HG03025 (cell line): ENCODE data around the gene MMP23B.

Experiments used
- ATAC-seq: cut with Tn5 transposase; IDR thresholded peaks from one replicate; pipeline ENCODE4 v1.9.1; 2021; ENCODE audit warnings: mild to moderate bottlenecking, moderate library complexity; ENCODE audit not compliant: unreplicated experiment, low FRiP score

Gene MMP23B

GRCh38 chr1:1602304-1602967, 29.5 kb upstream of the MMP23B start:
- no peak for ATAC-seq

- ATAC-seq: no peak
Measured at GRCh38 chr1:1602968-1603506, 28.9 kb upstream of the MMP23B start.

- ATAC-seq: no peak
Measured at GRCh38 chr1:1603671-1604373, 28.2 kb upstream of the MMP23B start.

- no peak for ATAC-seq
Measured at GRCh38 chr1:1604374-1605033, 27.5 kb upstream of the MMP23B start.

- ATAC-seq: no peak
Measured at GRCh38 chr1:1605034-1605591, 26.9 kb upstream of the MMP23B start.

GRCh38 chr1:1605724-1606123, 26.2 kb upstream of the MMP23B start:
- no peak for ATAC-seq

DNA sequence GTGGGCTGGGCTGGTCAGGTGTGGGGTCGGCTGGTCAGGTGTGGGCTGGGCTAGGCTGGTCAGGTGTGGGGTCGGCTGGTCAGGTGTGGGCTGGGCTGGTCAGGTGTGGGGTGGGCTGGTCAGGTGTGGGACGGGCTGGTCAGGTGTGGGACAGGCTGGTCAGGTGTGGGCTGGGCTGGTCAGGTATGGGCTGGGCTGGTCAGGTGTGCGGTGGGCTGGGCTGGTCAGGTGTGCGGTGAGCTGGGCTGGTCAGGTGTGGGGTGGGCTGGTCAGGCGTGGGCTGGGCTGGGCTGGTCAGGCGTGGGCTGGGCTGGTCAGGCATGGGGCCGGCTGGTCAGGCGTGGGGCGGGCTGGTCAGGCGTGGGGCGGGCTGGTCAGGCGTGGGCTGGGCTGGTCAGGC, 25.7 kb upstream of the MMP23B start:
- no peak for ATAC-seq

DNA sequence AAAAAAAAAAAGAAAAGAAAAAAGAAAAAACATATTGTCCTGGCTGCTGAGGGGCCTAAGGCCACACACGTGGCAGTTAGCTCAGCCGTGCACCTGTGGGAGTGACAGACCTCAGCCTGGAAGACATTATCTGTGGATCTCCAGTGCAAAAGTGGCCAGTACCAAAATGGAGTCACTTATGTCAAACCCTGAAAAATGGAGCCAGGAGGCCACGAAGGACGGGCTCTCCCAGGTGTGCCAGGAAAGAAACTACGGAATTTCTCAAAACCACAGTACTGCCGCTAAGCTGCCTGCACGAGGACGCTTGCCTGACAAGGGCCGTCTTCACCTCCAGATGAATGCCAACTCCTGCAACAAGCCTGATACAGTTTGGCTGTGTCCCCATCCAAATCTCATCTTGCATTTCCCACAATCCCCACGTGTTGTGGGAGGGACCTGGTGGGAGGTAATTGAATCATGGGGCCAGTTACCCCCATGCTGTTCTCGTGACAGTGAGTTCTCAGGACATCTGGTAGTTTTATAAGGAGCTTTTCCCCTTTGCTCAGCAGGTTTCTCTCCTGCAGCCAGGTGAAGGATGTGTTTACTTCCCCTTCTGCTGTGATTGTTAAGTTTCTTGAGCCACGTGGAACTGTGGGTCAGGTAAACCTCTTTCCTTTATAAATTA, 22.0 kb upstream of the MMP23B start:
- ATAC-seq: no peak

DNA sequence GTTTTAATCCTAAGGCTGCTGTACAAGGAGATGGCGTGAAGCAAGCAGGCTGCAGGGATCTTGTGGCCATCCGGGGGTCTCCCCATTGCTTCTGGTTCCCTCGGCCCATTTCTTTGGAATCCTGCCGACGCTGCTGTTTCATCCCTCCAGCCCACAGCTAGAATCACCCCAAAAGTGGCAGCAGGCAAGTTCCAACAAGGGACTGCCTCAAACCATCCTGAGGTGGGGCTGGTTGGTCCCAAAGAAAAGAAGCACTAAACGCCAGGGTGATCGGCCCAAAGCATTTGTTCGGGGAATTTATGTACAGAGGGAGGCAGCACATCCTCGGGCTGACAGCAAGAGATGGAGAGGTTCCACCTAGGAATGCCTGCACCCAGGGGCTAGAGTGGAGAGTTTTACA, 21.2 kb upstream of the MMP23B start:
- no peak for ATAC-seq

DNA sequence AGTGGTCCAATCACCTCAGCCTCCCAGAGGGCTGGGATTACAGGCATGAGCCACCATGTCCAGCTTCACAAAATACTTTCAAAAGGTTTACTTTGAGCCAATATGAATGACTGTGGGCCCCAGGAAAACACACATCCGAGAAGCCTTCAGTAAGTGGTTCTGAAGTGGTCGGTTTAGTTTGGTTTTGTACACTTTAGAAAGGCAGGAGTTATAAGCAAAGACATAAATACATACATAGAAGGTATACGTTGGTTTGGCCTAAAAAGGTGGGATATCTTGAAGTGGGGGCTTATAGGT, 19.9 kb upstream of the MMP23B start:
- no peak for ATAC-seq

DNA sequence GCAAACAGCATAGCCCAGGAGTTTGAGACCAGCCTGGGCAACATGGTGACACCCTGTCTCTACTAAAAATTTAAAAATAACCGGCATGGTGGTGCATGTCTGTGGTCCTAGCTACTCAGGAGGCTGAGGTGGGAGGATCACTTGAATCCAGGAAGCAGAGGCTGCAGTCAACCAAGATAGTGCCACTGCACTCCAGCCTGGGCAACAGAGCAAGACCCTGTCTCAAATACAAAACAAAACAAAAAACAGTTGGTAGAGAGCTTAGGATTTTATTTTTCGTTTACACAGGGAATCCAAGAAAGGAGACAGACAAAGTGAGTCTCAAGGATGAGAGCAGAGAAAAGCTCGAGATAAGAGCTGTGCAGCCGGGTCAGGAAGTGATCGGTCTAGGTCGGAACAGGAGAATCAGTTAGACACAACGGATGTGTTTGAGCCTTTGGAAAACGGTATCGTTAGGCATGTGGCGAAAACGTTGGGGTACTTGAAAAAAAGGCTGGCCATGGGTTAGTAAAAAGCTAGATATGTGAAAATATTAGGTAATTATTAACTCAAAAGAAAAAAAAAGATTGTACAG, 18.4 kb upstream of the MMP23B start:
- no peak for ATAC-seq

DNA sequence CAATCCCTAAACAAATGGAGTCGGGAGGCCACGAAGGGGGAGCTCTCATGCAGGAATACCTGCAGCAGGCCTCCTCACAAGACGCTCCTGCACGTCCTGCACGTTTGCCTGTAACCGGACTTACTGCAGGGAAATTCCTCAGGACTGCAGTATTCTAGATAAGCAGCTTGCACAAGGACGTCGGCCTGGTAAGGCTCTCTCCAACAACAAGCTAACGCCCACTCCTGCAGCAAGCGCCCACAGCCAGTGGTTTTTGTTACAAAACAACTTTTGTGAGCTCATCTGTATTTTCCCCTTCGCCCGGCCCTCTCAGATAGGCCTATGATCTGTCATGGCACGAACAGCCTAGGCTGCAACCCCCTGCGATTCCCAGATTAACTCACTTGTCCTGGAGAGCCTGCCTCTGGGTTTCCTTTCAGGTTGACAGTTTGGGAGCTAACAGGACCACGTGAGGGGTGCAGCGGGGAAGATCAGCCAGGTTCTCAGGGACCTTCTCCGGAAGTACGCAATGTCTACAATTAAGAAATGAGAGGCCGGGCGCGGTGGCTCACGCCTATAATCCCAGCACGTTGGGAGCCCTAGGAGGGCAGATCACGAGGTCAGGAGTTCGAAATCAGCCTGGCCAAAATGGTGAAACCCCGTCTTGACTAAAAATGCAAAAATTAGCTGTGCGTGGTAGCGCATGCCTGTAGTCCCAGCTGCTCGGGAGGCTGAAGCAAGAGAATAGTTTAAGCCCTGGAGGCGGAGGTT, 17.6 kb upstream of the MMP23B start:
- no peak for ATAC-seq

DNA sequence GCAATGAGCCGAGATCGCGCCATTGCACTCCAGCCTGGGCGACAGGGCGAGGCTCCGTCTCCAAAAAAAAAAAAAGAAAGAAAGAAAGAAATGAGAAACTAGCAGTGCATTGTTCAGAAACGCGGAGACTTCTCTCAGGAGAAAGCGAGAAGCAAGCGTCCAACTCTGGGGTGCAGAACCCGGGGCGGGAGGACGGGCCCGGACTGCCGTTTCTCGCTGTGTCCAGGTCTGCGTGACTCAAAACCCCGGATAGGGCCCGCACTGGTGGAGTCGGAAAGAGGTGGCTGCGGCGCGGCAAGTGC, 17.1 kb upstream of the MMP23B start:
- ATAC-seq: no peak

DNA sequence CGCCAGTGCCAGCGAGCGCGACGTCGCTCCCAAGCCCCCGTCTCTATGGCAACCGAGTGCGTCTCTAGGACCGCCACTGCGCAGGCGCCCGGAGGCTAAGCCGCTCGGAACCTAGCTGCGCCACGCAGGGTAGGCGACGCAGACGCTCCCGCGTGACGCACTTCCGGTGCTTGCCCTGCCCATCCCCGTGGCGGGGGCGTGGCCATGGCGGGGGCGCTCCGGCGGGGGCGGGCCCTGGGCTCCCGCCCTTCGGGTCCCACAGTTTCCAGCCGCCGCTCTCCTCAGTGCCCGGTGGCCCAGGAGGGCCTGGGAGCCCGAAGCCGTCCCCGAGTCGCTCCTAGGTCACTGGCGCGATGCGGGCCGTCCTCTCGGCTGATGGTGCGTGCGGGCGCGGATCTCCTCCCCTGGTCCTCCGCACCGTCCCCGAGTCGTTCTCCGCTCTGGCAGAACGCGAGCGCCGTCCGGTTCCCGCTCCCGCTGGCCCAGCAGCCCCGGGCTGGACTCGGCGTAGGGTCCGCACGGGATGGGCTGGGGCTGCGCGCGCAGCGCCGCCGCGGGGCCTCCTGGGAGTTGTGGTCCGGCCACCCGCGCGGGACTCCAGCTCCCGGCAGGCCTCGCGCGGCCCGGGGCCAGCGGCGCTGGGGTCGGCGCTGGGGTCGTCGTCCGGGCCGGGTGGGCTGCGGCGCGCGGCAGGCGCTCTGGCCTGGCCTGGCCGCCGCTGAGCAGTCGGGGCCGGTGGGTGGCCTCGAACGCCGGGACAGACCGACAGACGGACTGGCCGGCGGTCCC, 16.5 kb upstream of the MMP23B start, which contains the start of gene MIB2:
TSS of gene MIB2 (plus strand) at position 245 of the 789 bp plus-strand sequence. CDS start 7,953 bp downstream, outside the sequence.
- ATAC-seq: peak; percentile 67

- ATAC-seq: peak; percentile 18
Measured at GRCh38 chr1:1616045-1616790, 15.8 kb upstream of the MMP23B start.

DNA sequence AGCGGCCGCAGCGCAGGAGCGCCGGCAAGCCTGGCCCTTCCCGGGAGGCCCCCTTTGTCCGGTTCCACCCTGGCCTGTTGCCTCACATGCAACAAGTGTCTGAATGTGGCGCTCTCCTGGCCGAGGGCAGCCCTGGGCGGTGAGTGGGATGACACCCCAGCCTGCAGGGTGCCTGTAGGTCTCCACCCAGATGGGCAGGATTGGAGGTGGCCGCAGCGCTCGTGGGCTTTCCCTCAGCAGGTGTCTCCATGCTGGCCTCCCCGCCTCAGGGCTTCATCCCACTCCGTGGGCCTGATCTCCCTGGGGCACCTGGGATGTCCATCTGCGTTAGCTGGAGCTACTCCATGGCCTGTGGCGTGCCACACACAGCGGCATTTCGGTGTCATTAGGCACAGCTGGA, 15.1 kb upstream of the MMP23B start:
- no peak for ATAC-seq

- no peak for ATAC-seq
Measured at GRCh38 chr1:1617516-1617915, 14.5 kb upstream of the MMP23B start.

DNA sequence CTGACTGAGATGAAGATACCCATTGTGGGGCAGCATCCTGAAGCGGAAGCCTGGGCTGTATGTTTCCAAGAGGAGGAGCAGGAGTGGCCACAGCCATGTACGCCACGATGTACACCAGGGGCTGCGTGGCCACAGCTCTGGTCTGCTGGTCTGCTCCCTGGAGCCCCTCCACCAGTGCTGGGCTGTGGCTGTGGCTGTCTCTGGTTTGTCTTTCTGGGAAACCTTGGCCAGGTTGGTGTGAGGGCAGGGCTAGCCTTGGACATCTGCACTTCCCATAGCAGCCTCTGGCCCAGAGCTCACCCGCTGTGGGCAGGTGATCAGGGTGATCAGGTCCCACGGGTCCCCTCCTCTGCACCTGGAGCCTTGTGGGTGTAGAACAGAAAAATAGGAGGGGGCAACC, 14.0 kb upstream of the MMP23B start:
- ATAC-seq: no peak
